Stimulated activated CD4-positive, alpha-beta T cell treated with anti-CD3 and anti-CD28 coated beads, Interleukin-2, amount 100 ng/mL, for 4 hours (primary cell): ENCODE results near the gene FSD1L.
"Not testable (repeated sequence)": the region's sequence is repeated elsewhere in the genome, so short reads cannot be mapped to it uniquely, and the experiment has no call there.

ENCODE experiments used
- DNase-seq: peaks from one replicate; pipeline ENCODE4 v3.0.0-alpha.2; 2020; ENCODE audit warnings: low read depth

FSD1L gene

GRCh38 chr9:105484226-105484625 lies 36.4 kb downstream of the FSD1L start:
- DNase-seq: no peak

GRCh38 chr9:105485131-105485530 lies 37.3 kb downstream of the FSD1L start:
- DNase-seq: no peak

GRCh38 chr9:105496826-105497225 lies 49.0 kb downstream of the FSD1L start:
- no peak for DNase-seq

- no peak for DNase-seq
These were observed 49.9 kb downstream of the FSD1L start for GRCh38 chr9:105497704-105498103.

- DNase-seq: no peak
These were observed 52.4 kb downstream of the FSD1L start for GRCh38 chr9:105500108-105500766.

- DNase-seq: no peak
These were observed 53.6 kb downstream of the FSD1L start for GRCh38 chr9:105501414-105501813.

- DNase-seq: no peak
These were observed 54.4 kb downstream of the FSD1L start for GRCh38 chr9:105502276-105502675.

- DNase-seq: no peak
These were observed 56.0 kb downstream of the FSD1L start for GRCh38 chr9:105503881-105504280.

GRCh38 chr9:105507096-105507790 lies 59.4 kb downstream of the FSD1L start:
- DNase-seq: no peak

GRCh38 chr9:105508530-105508929 lies 60.7 kb downstream of the FSD1L start:
- DNase-seq: no peak

GRCh38 chr9:105510024-105510423 lies 62.2 kb downstream of the FSD1L start:
- no peak for DNase-seq

GRCh38 chr9:105511446-105511845 lies 63.6 kb downstream of the FSD1L start:
- no peak for DNase-seq

GRCh38 chr9:105515811-105516413 lies 68.1 kb downstream of the FSD1L start:
- DNase-seq: no peak

- not testable (repeated sequence) for DNase-seq
These were observed 72.0 kb downstream of the FSD1L start for GRCh38 chr9:105519710-105520369.

- DNase-seq: not testable (repeated sequence)
These were observed 73.2 kb downstream of the FSD1L start for GRCh38 chr9:105520992-105521391.

- DNase-seq: not testable (repeated sequence)
These were observed 75.0 kb downstream of the FSD1L start for GRCh38 chr9:105522618-105523385.

GRCh38 chr9:105531530-105531929 lies 83.7 kb downstream of the FSD1L start:
- no peak for DNase-seq

GRCh38 chr9:105535920-105536668 lies 88.3 kb downstream of the FSD1L start:
- DNase-seq: no peak

GRCh38 chr9:105539452-105539851 lies 91.6 kb downstream of the FSD1L start:
- DNase-seq: no peak

- no peak for DNase-seq
These were observed 94.0 kb downstream of the FSD1L start for GRCh38 chr9:105541838-105542237.

- no peak for DNase-seq
These were observed 106.2 kb downstream of the FSD1L start for GRCh38 chr9:105554042-105554441.
